Measurements from ENCODE around the gene EPHA10. TPM values are rescaled to one million over a fixed set of nuclear protein-coding genes. Genes with fewer than 3 reads are reported as not detected.

Gene EPHA10
- total RNA-seq, 2 experiments from 2014 or later, result not detected

- ChIA-PET POLR2A (no interaction called here), CTCF (interaction anchor here (1.6 kb wide), 1 partner anchor 136 kb away, joined by 4 read pairs; the partner anchor contains the start of gene MTF1)
These were observed 41.9 kb downstream of the EPHA10 start for GRCh38 chr1:37723072-37723389.

GRCh38 chr1:37722181-37723071 lies 42.5 kb downstream of the EPHA10 start:
- Mint-ChIP-seq H3K9me3 (no peaks in the 10 kb centered on the region), H3K4me1 (no peaks in the 10 kb centered on the region), H3K4me3 (no peak overlapping the region), H3K36me3 (ENCODE audit: low read depth) (no peaks in the 10 kb centered on the region), H3K27ac (no peak overlapping the region), H3K27me3 (peaks cover 3% of the 10 kb centered on the region)
- ChIA-PET CTCF (interaction anchor here (1.6 kb wide), 1 partner anchor 137 kb away, joined by 4 read pairs; the partner anchor contains the start of gene MTF1), POLR2A (no interaction called here)
- no peak for DNase-seq

More at GRCh38 chr1:37723072-37723389, 41.9 kb downstream of the EPHA10 start:
- no peaks in the 10 kb centered on the region for H3K4me1 Mint-ChIP-seq
- H3K27me3 Mint-ChIP-seq, result peaks cover 9% of the 10 kb centered on the region
- H3K36me3 Mint-ChIP-seq (ENCODE audit: low read depth), result no peaks in the 10 kb centered on the region
- DNase-seq, result no peak
- H3K4me3 Mint-ChIP-seq, result no peak overlapping the region
- no peak overlapping the region for H3K27ac Mint-ChIP-seq
- no peaks in the 10 kb centered on the region for H3K9me3 Mint-ChIP-seq

DNA sequence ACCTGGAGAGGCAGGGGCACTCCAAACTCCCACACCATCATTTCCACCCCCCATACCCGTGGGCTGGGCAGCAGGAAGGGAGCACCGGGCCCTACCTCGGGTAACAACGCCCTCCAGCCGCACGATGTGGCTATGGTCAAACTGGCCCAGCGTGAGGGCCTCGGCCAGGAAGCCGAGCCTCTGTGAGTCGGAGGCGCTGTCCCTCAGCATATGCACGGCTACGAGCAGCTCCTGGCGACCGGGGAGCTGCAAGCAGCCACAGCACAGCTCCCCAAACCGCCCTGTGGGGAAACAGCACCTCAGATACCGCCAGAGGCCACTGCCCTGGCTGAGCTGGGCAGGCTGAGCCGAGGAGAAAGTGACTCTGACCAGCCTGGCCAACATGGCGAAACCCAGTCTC lies 43.4 kb downstream of the EPHA10 start:
- Mint-ChIP-seq H3K27me3 (peaks cover 2% of the 10 kb centered on the region), H3K4me3 (no peak overlapping the region), H3K4me1 (no peaks in the 10 kb centered on the region), H3K27ac (no peak overlapping the region), H3K36me3 (ENCODE audit: low read depth) (no peaks in the 10 kb centered on the region), H3K9me3 (no peaks in the 10 kb centered on the region)
- POLR2A ChIA-PET, result no interaction called here
- CTCF ChIA-PET, result interaction anchor here (0.6 to 1.6 kb wide), 2 partner anchors 138 to 267 kb away, joined by 3 to 4 read pairs; partner anchors contain the start of gene MTF1
- no peak for DNase-seq

GRCh38 chr1:37720231-37721130 lies 44.4 kb downstream of the EPHA10 start:
- H3K36me3 Mint-ChIP-seq (ENCODE audit: low read depth), result no peaks in the 10 kb centered on the region
- DNase-seq, result no peak
- CTCF ChIA-PET, result no interaction called here
- POLR2A ChIA-PET, result interaction anchor here (0.9 kb wide), 1 partner anchor 29 kb away, joined by 3 read pairs; no protein-coding TSS in a partner anchor
- no peak overlapping the region for H3K27ac Mint-ChIP-seq
- no peak overlapping the region for H3K4me3 Mint-ChIP-seq
- H3K27me3 Mint-ChIP-seq, result no peaks in the 10 kb centered on the region
- H3K4me1 Mint-ChIP-seq, result no peaks in the 10 kb centered on the region
- no peaks in the 10 kb centered on the region for H3K9me3 Mint-ChIP-seq

GRCh38 chr1:37719572-37720195 lies 45.2 kb downstream of the EPHA10 start:
- Mint-ChIP-seq H3K4me1 (no peaks in the 10 kb centered on the region), H3K27ac (no peak overlapping the region), H3K9me3 (no peaks in the 10 kb centered on the region), H3K4me3 (no peak overlapping the region), H3K36me3 (ENCODE audit: low read depth) (no peaks in the 10 kb centered on the region), H3K27me3 (no peaks in the 10 kb centered on the region)
- ChIA-PET POLR2A (no interaction called here), CTCF (no interaction called here)
- no peak for DNase-seq

- H3K36me3 Mint-ChIP-seq (ENCODE audit: low read depth), result no peaks in the 10 kb centered on the region
- H3K9me3 Mint-ChIP-seq, result no peaks in the 10 kb centered on the region
- POLR2A ChIA-PET, result no interaction called here
- CTCF ChIA-PET, result no interaction called here
- DNase-seq, result no peak
- no peaks in the 10 kb centered on the region for H3K4me1 Mint-ChIP-seq
- no peak overlapping the region for H3K4me3 Mint-ChIP-seq
- no peaks in the 10 kb centered on the region for H3K27me3 Mint-ChIP-seq
- no peak overlapping the region for H3K27ac Mint-ChIP-seq
These were observed 45.9 kb downstream of the EPHA10 start for GRCh38 chr1:37718901-37719571.

DNA sequence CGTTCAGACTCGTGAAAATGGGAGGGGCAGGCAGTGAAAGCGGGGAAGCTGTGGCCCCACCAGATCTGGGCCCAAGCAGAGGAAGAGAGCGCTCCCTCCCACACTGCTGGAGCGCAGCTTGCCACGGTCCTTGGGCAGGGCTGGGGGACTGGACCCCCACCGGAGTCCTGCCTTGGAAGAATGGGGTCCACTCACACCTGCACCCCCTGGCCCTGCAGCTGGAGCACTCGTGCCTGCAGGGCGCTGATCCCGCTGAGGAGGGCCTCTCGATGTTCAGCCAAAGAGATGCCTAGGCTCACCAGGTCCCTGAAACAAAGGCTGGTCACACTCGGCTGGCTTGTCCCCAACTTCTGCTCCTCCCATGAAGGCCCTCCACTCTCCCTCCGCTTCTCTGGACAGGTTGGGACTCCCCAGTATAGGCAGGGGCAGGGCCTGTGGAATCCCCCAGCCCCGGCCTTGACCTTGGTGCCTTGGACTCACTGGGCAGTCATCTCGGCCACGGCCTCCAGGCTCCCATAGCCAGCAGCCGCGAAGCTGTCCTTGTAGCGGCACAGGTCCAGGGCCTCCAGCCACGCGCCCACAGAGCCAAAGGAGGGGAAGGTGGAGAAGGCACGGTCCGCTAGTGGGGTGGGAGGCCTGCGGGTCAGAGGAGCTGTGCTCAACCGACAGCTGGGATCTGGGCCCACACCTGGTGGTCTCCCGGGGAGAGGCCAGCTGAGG lies 46.6 kb downstream of the EPHA10 start:
- H3K27ac Mint-ChIP-seq, result no peak overlapping the region
- no peaks in the 10 kb centered on the region for H3K9me3 Mint-ChIP-seq
- no peaks in the 10 kb centered on the region for H3K36me3 Mint-ChIP-seq (ENCODE audit: low read depth)
- H3K27me3 Mint-ChIP-seq, result no peaks in the 10 kb centered on the region
- H3K4me1 Mint-ChIP-seq, result no peaks in the 10 kb centered on the region
- ChIA-PET CTCF (no interaction called here), POLR2A (no interaction called here)
- no peak overlapping the region for H3K4me3 Mint-ChIP-seq
- no peak for DNase-seq

- POLR2A ChIA-PET, result no interaction called here
- Mint-ChIP-seq H3K4me3 (no peak overlapping the region), H3K27ac (no peak overlapping the region), H3K27me3 (no peaks in the 10 kb centered on the region), H3K36me3 (ENCODE audit: low read depth) (no peaks in the 10 kb centered on the region), H3K9me3 (no peaks in the 10 kb centered on the region), H3K4me1 (no peaks in the 10 kb centered on the region)
- DNase-seq, result no peak
- CTCF ChIA-PET, result no interaction called here
These were observed 47.3 kb downstream of the EPHA10 start for GRCh38 chr1:37717631-37718030.

DNA sequence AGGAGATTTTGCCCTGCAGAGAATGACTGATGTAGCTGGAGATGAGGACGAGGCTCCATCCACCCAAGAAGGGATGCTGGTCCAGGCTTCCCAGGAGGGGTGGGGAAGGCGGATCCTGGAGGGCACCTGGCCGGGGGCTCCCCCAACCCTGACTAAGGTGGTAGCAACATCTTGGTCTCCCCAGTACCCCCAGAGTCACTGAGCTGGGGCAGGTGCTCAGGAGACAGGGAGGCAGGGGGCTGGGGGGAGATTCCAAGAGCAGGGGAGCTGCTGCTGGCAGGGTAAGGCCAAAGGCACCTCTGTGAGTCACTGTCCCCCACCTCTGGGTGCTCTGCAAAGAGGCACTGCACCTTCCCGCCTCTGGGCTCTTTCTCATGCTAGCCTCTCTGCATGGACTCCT lies 48.6 kb downstream of the EPHA10 start:
- no peaks in the 10 kb centered on the region for H3K9me3 Mint-ChIP-seq
- H3K27me3 Mint-ChIP-seq, result no peaks in the 10 kb centered on the region
- peaks cover 8% of the 10 kb centered on the region for H3K36me3 Mint-ChIP-seq (ENCODE audit: low read depth)
- H3K4me3 Mint-ChIP-seq, result no peak overlapping the region
- ChIA-PET CTCF (no interaction called here), POLR2A (interaction anchor here (1.0 kb wide), 1 partner anchor 134 kb away, joined by 3 read pairs; no protein-coding TSS in a partner anchor)
- no peaks in the 10 kb centered on the region for H3K4me1 Mint-ChIP-seq
- no peak for DNase-seq
- no peak overlapping the region for H3K27ac Mint-ChIP-seq

DNA sequence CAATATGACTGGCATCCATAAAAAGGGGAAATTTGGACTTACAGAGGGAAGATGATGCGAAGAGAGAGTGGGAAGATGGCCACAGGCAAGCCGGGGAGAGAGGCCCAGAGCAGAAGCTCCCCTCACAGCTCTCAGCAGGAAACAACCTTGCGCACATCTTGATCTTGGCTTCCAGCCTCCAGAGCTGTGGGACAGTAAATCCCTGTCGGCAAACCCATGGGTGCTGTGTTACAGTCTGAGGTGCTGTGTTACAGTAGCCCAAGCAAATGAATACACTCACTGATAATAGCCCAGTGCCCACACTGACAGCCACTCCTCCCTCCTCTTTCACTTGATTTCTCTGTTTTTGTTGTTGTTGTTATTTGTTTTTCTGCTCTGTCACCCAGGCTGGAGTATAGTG lies 50.2 kb downstream of the EPHA10 start:
- Mint-ChIP-seq H3K36me3 (ENCODE audit: low read depth) (peaks cover 15% of the 10 kb centered on the region), H3K4me1 (no peaks in the 10 kb centered on the region), H3K27ac (no peak overlapping the region), H3K27me3 (no peaks in the 10 kb centered on the region), H3K9me3 (no peaks in the 10 kb centered on the region), H3K4me3 (no peak overlapping the region)
- POLR2A ChIA-PET, result no interaction called here
- DNase-seq, result no peak
- CTCF ChIA-PET, result no interaction called here

DNA sequence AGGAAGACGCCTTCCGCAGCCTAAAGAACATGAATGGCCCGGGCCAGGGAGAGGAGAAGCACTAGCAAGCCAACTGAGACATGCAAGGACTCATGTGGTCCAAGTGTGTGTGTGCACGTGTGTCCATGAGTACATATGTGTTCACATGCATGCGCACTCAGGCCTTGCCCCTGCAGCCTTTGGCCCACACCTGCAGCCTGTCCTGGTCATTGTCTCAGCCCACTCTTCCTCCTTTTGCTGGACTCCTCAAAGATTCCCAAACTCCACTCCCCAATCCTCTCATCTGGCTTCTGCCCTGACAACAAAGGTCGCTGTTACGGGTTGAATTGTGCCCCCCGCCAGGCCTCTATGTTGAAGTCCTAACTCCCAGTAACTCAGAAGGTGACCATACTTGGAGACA lies 50.7 kb downstream of the EPHA10 start:
- no peak overlapping the region for H3K27ac Mint-ChIP-seq
- H3K9me3 Mint-ChIP-seq, result no peaks in the 10 kb centered on the region
- POLR2A ChIA-PET, result no interaction called here
- CTCF ChIA-PET, result no interaction called here
- H3K27me3 Mint-ChIP-seq, result no peaks in the 10 kb centered on the region
- peaks cover 19% of the 10 kb centered on the region for H3K36me3 Mint-ChIP-seq (ENCODE audit: low read depth)
- DNase-seq, result no peak
- H3K4me3 Mint-ChIP-seq, result no peak overlapping the region
- H3K4me1 Mint-ChIP-seq, result no peaks in the 10 kb centered on the region

- H3K4me1 Mint-ChIP-seq, result peaks cover 2% of the 10 kb centered on the region
- no peak overlapping the region for H3K4me3 Mint-ChIP-seq
- H3K27ac Mint-ChIP-seq, result no peak overlapping the region
- ChIA-PET POLR2A (interaction anchor here (1.0 kb wide), 1 partner anchor 15 kb away, joined by 3 read pairs; no protein-coding TSS in a partner anchor), CTCF (no interaction called here)
- no peaks in the 10 kb centered on the region for H3K9me3 Mint-ChIP-seq
- no peak for DNase-seq
- no peaks in the 10 kb centered on the region for H3K27me3 Mint-ChIP-seq
- H3K36me3 Mint-ChIP-seq (ENCODE audit: low read depth), result peaks cover 68% of the 10 kb centered on the region
These were observed 56.4 kb downstream of the EPHA10 start for GRCh38 chr1:37708471-37708870.
